ENCODE measurements around the gene GABBR2. TPM values are rescaled to one million over a fixed set of nuclear protein-coding genes. Genes with fewer than 3 reads are reported as not detected.

The GABBR2 gene
- total RNA-seq, 1 donor from 2014 or later, result 0.74 TPM

DNA sequence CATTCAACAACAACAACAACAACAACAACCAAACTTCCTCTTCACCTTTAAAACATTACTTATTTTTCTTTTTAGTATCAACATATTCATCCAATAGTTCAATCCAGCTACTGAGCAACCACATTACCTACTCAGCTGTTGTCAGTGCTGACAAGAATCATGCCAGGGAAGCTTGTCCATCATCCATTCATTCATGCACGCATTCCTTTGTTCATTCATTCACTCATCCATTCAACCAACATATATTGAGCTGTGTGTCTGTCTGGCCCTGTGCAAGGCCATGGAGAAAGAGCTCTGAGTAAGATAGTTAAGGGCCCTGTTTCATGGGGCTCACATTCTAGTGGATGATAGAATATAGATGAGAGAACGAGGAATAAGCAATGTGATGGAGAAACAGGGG is 373.1 kb downstream of the GABBR2 start:
- Mint-ChIP-seq H3K4me1 (no peaks in the 10 kb centered on the region), H3K27me3 (ENCODE audit: low read depth) (peaks cover 28% of the 10 kb centered on the region), H3K27ac (no peak overlapping the region), H3K9me3 (peaks cover 14% of the 10 kb centered on the region), H3K4me3 (no peak overlapping the region), H3K36me3 (no peaks in the 10 kb centered on the region)
- TF ChIP-seq, protein P1, sequence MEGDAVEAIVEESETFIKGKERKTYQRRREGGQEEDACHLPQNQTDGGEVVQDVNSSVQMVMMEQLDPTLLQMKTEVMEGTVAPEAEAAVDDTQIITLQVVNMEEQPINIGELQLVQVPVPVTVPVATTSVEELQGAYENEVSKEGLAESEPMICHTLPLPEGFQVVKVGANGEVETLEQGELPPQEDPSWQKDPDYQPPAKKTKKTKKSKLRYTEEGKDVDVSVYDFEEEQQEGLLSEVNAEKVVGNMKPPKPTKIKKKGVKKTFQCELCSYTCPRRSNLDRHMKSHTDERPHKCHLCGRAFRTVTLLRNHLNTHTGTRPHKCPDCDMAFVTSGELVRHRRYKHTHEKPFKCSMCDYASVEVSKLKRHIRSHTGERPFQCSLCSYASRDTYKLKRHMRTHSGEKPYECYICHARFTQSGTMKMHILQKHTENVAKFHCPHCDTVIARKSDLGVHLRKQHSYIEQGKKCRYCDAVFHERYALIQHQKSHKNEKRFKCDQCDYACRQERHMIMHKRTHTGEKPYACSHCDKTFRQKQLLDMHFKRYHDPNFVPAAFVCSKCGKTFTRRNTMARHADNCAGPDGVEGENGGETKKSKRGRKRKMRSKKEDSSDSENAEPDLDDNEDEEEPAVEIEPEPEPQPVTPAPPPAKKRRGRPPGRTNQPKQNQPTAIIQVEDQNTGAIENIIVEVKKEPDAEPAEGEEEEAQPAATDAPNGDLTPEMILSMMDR (IDR thresholded peaks at IDR 0.05; ENCODE audit: unreplicated experiment), result no peak
- no peak for DNase-seq (ENCODE audit: low spot score in 2 of 2, unreplicated experiment in 2 of 2)

DNA sequence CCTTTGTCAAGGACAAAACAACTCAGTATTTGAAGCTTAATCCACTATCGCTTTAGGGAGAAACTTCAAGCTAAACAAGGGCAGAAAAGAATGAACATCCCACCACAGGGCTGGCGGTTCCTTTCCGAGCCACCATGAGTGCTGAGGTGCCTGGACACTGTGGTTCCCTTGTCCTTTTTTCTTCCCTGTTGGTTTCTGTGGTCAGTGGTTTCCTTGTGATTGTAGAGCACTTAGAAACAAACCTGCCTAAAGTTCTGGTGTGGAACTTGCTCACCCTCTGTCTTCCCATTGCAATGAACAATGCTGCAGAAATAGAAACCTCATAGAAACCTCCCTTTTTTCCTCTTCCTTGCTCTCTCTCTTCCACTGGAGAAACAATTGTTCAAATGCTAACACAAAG is 373.9 kb downstream of the GABBR2 start:
- no peak overlapping the region for H3K27ac Mint-ChIP-seq
- DNase-seq (ENCODE audit: low spot score in 2 of 2, unreplicated experiment in 2 of 2), result no peak
- no peaks in the 10 kb centered on the region for H3K36me3 Mint-ChIP-seq
- peaks cover 12% of the 10 kb centered on the region for H3K9me3 Mint-ChIP-seq
- H3K27me3 Mint-ChIP-seq (ENCODE audit: low read depth), result peaks cover 34% of the 10 kb centered on the region
- no peak overlapping the region for H3K4me3 Mint-ChIP-seq
- TF ChIP-seq, protein P1 (IDR thresholded peaks at IDR 0.05; ENCODE audit: unreplicated experiment), result no peak
- H3K4me1 Mint-ChIP-seq, result no peaks in the 10 kb centered on the region

DNA sequence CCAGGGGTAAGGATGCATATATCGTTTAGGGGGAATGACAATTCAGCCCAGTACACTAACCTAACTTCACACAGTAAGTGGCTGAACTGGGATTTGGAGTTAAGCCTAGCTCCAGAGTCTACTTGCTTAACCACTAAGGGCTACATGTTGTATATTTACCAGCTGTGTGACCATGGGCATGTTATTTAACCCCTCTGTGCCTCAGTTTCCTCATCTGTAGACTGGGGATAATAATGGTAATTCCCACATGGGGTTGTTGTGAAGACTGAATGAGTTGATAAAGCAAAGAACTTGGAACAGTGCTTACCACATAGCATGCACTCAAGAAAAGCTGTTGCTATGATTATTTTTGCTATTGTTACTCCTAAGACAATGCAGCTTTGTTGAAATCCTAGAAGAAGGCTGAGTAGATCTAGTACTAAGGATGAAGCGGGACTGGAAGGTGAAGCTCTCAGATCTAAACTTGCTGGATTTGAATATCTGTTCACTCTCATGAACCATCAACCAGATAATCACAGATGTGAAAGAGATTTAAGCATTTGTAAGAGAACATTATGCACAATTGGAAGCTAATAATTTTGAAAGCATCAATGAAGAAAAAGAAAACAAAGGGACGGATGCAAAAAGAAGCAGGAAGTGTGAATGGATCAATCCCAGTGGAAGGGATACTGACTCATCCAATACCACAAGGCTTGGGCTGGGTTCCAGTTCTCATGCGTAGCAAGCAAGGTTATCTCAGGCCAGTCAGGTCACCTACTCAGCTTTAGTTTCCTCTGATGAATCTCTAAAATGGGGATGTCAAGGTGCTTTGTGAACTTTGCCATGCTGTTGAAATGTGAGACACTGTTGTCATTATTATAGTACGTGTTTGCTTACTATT is 374.8 kb downstream of the GABBR2 start:
- Mint-ChIP-seq H3K36me3 (no peaks in the 10 kb centered on the region), H3K4me3 (no peak overlapping the region), H3K9me3 (peaks cover 7% of the 10 kb centered on the region), H3K27me3 (ENCODE audit: low read depth) (peaks cover 37% of the 10 kb centered on the region), H3K27ac (no peak overlapping the region), H3K4me1 (no peaks in the 10 kb centered on the region)
- DNase-seq (ENCODE audit: low spot score in 2 of 2, unreplicated experiment in 2 of 2), result no peak
- TF ChIP-seq, protein P1 (IDR thresholded peaks at IDR 0.05; ENCODE audit: unreplicated experiment), result no peak

DNA sequence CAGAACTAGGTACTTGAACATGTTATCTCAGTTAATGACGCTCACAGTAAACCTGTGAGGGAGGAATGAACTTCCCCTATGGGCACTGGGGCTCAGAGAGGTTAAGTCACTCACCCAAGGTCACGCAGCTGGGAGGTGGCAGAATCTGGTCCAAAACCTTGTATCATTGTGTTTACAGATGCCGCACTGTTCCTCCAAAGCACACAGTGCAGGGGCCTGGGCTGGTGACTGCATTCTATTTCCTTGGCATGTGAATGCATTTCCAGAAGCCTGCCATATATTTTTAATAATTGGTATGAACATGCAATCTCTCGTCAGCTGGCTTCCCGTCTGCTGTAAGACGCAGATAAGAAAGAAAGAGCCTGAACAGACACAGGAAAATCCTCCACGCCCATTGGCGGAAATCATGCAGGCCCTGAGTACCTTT is 376.3 kb downstream of the GABBR2 start:
- H3K36me3 Mint-ChIP-seq, result no peaks in the 10 kb centered on the region
- TF ChIP-seq, protein P1 (IDR thresholded peaks at IDR 0.05; ENCODE audit: unreplicated experiment), result no peak
- no peak for DNase-seq (ENCODE audit: low spot score in 2 of 2, unreplicated experiment in 2 of 2)
- no peaks in the 10 kb centered on the region for H3K9me3 Mint-ChIP-seq
- no peak overlapping the region for H3K4me3 Mint-ChIP-seq
- no peaks in the 10 kb centered on the region for H3K4me1 Mint-ChIP-seq
- no peak overlapping the region for H3K27ac Mint-ChIP-seq
- H3K27me3 Mint-ChIP-seq (ENCODE audit: low read depth), result peaks cover 32% of the 10 kb centered on the region

DNA sequence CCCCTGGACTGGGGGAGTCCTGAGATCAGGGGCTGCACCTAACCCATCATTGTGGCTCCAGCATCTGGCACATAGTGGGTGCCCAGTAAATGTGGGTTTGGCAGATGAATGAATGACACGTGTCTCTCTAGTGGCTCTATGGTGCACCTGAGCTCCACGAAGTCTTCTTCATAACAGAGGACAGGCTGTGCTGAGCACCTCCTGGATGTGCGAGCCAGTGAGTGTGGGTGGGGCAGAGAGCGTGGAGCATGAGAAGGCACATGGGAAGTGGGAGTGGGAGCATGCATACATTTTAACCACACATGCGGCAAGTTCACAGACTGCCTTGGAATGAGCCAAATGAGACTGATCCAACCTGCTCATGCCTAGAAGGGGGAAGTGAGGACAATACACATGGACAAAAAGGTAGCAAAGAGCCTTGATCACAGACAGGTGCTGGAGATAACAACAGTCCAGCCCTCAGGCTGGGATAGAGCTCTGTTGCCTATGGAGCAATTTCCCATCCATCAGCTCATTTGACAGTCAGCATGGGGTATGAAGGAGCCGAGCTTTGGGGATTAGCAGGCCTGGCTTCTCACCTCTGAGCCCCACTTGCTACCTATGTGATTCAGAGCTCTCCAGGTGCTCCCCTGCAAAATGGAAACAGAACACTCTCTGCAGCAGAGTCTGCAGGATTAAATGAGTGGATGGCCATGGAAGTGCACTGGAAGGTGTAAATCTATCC is 377.0 kb downstream of the GABBR2 start:
- no peak for DNase-seq (ENCODE audit: low spot score in 2 of 2, unreplicated experiment in 2 of 2)
- Mint-ChIP-seq H3K27ac (no peak overlapping the region), H3K4me3 (no peak overlapping the region), H3K4me1 (no peaks in the 10 kb centered on the region), H3K9me3 (no peaks in the 10 kb centered on the region), H3K27me3 (ENCODE audit: low read depth) (peaks cover 30% of the 10 kb centered on the region), H3K36me3 (no peaks in the 10 kb centered on the region)
- TF ChIP-seq, protein P1 (IDR thresholded peaks at IDR 0.05; ENCODE audit: unreplicated experiment), result no peak

All from mesothelial cell of epicardium (in vitro differentiated cells).